Panc1 (cell line): ENCODE data around the gene CHI3L1. TPM values are rescaled to one million over a fixed set of nuclear protein-coding genes. Genes with fewer than 3 reads are reported as not detected.

Experiments
- ATAC-seq: fragments of 200-7000 bp; cut with Tn5 transposase; 2 replicates; pipeline ENCODE4 v1.9.1; 2020; ENCODE audit warnings: mild to moderate bottlenecking, moderate library complexity
- BruUV-seq: library from RNA; stranded (reverse); fragments of 400-500 nt; replicated peaks from 2 replicates; lab custom pipeline; 2021; lab: Mats Ljungman, UMichigan
- CTCF ChIA-PET: fragments of 300-600 bp; sonication (Branson Sonifier 250); formaldehyde crosslinking; loops from one replicate; lab custom pipeline; 2022; ENCODE audit warnings: antibody characterized with exemption; lab: Charles Lee
- POLR2A ChIA-PET: fragments of 300-600 bp; sonication (Branson Sonifier 250); formaldehyde crosslinking; loops from one replicate; lab custom pipeline; 2022; ENCODE audit warnings: antibody characterized with exemption; lab: Charles Lee
- DNase-seq: peaks from one replicate; pipeline ENCODE4 v3.0.0-alpha.2; 2010; ENCODE audit warnings: low read depth, low spot score
- H3K27ac ChIP-seq: 2 replicates; pipeline ENCODE4 v1.5.1; 2011; ENCODE audit warnings: mild to moderate bottlenecking, low read length, inconsistent platforms
- H3K27me3 ChIP-seq: fragments of 200-500 bp; sonication (Bioruptor generic); 2 replicates; pipeline ENCODE4 v1.6.0; 2014; ENCODE audit warnings: low read length, inconsistent platforms; ENCODE audit not compliant: control insufficient read depth, insufficient read depth
- H3K36me3 ChIP-seq: fragments of 200-500 bp; sonication (Bioruptor generic); 2 replicates; pipeline ENCODE4 v1.5.1; 2014; ENCODE audit warnings: inconsistent platforms, mild to moderate bottlenecking, low read length, moderate library complexity; ENCODE audit not compliant: control insufficient read depth, insufficient read depth
- H3K4me1 ChIP-seq: 2 replicates; pipeline ENCODE4 v1.5.1; 2011; ENCODE audit warnings: inconsistent platforms, mild to moderate bottlenecking, low read length, moderate library complexity; ENCODE audit not compliant: control insufficient read depth, insufficient read depth
- H3K4me3 ChIP-seq, 2 experiments: 2 replicates each; pipeline ENCODE4 v1.5.1; 2011 to 2012; ENCODE audit warnings: low read depth in 2 of 2, low read length in 2 of 2, mild to moderate bottlenecking in 2 of 2, inconsistent platforms in 1 of 2, moderate library complexity in 1 of 2
- H3K9me3 ChIP-seq: fragments of 200-500 bp; sonication (Bioruptor generic); 2 replicates; pipeline ENCODE4 v1.5.1; 2014; ENCODE audit warnings: low read depth, mild to moderate bottlenecking, inconsistent platforms, low read length, moderate library complexity; ENCODE audit not compliant: control insufficient read depth, insufficient read depth
- CTCF ChIP-seq: fragments of 450-650 bp; IDR thresholded peaks from 2 replicates; pipeline ENCODE4 v1.5.1; 2017; ENCODE audit warnings: mild to moderate bottlenecking
- POLR2AphosphoS5 ChIP-seq: IDR thresholded peaks from 2 replicates; pipeline ENCODE4 v1.6.1; 2012; ENCODE audit warnings: mild to moderate bottlenecking, low read depth, low read length, moderate library complexity
- REST ChIP-seq, 2 experiments: IDR thresholded peaks; 2 replicates each; pipeline ENCODE4 v1.6.1; 2011 to 2012; ENCODE audit warnings: low read depth in 2 of 2, control low read depth in 1 of 2, low read length in 1 of 2, mild to moderate bottlenecking in 1 of 2, moderate library complexity in 1 of 2; ENCODE audit not compliant: insufficient read depth in 1 of 2
- SIN3A ChIP-seq: IDR thresholded peaks from 2 replicates; pipeline ENCODE4 v1.6.1; 2012; ENCODE audit warnings: low read depth, mild to moderate bottlenecking, low read length, moderate library complexity, borderline replicate concordance; ENCODE audit not compliant: insufficient read depth
- TCF7L2 ChIP-seq: IDR thresholded peaks from 2 replicates; pipeline ENCODE4 v1.6.1; 2011; ENCODE audit warnings: mild to moderate bottlenecking, low read depth, low read length, inconsistent platforms
- in situ Hi-C: cut with HindIII; loops from 2 replicates; pipeline ENCODE4 v1.10.0; 2016; ENCODE audit warnings: low sequenced_read_pairs, low pct_unique_long_range_greater_than_20kb
- intact Hi-C: fragments of 100-400 bp; cut with micrococcal nuclease; formaldehyde crosslinking; loops from one replicate; pipeline ENCODE4 v1.10.0; 2022; ENCODE audit not compliant: unreplicated experiment
- total RNA-seq: library from RNA; stranded (reverse); gene quantifications from one replicate; pipeline ENCODE4 v1.2.1, GENCODE V29; 2021; ENCODE audit not compliant: unreplicated experiment

CHI3L1 gene
- total RNA-seq, 1 experiment from 2014 or later: 0.10 TPM

GRCh38 chr1:203188686-203189232 lies 2.3 kb upstream of the CHI3L1 start:
- in situ Hi-C loops: no loop called here
- TF ChIP-seq REST (IDR thresholded peaks at IDR 0.05; ENCODE audit: insufficient read depth in 1 of 2, low read depth in 2 of 2, low read length in 1 of 2) (no peak), POLR2AphosphoS5 (no peak), SIN3A (no peak), CTCF (no peak), TCF7L2 (no peak)
- BruUV-seq: no TSS peak
- ATAC-seq (no peak), DNase-seq (no peak)
- intact Hi-C loops: no loop called here
- Histone ChIP-seq H3K9me3 (no peaks in the 10 kb centered on the region), H3K4me3 (no peak overlapping the region), H3K4me1 (no peaks in the 10 kb centered on the region), H3K27ac (no peak overlapping the region), H3K36me3 (no peaks in the 10 kb centered on the region), H3K27me3 (peaks cover 2% of the 10 kb centered on the region; the same call in 1 of the 2 replicates)
- CTCF ChIA-PET: no interaction called here
- POLR2A ChIA-PET: no interaction called here

- intact Hi-C loops (no loop called here), in situ Hi-C loops (no loop called here)
- H3K36me3 ChIP-seq: no peaks in the 10 kb centered on the region
- DNase-seq (no peak), ATAC-seq (no peak)
- H3K27me3 ChIP-seq: peaks cover 2% of the 10 kb centered on the region; the same call in 1 of the 2 replicates
- BruUV-seq: no TSS peak
- CTCF ChIA-PET: no interaction called here
- no peaks in the 10 kb centered on the region for H3K9me3 ChIP-seq
- POLR2A ChIA-PET: no interaction called here
- no peak overlapping the region for H3K27ac ChIP-seq
- no peak for TF ChIP-seq POLR2AphosphoS5
- no peak for TF ChIP-seq REST (IDR thresholded peaks at IDR 0.05; ENCODE audit: insufficient read depth in 1 of 2, low read depth in 2 of 2, low read length in 1 of 2)
- no peak for TF ChIP-seq CTCF
- TF ChIP-seq SIN3A: no peak
- TF ChIP-seq TCF7L2: no peak
- no peaks in the 10 kb centered on the region for H3K4me1 ChIP-seq
- no peak overlapping the region for H3K4me3 ChIP-seq
Measured at GRCh38 chr1:203187689-203188264, 1.3 kb upstream of the CHI3L1 start.
